Measurements from ENCODE around the gene POLG2.
"Not testable (repeated sequence)": the region's sequence is repeated elsewhere in the genome, so short reads cannot be mapped to it uniquely, and the experiment has no call there.

The POLG2 gene

DNA sequence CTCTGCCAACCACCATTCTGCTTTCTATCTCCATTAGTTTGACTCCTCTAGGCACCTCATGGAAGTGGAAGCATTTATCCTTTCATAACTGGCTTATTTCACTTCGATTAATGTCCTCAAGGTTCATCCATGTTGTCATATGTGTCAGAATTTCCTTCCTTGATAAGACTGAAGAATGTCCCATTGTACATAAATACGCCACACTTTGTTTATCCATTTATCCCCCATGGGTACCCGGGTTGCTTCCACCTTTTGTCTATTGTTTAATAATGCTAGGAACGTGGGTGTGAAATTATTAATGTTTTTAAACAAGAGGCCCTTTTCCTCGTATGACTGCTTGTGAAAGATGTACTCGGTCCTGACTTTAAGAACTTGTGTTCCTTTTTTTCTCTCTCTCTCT, 35.1 kb downstream of the POLG2 start:
- H3K27ac ChIP-seq (ENCODE audit: low read depth, low read length), result no peak overlapping the region
- H3K79me1 ChIP-seq (ENCODE audit: low read length), result no peaks in the 10 kb centered on the region
- H3K9me3 ChIP-seq (ENCODE audit: insufficient read depth, low read depth, low read length), result no peaks in the 10 kb centered on the region
- H3K4ac ChIP-seq (ENCODE audit: low read depth, low read length), result no peak overlapping the region
- no peak overlapping the region for H3K18ac ChIP-seq (ENCODE audit: low read length)
- H2AFZ ChIP-seq (ENCODE audit: insufficient read depth, low read length, poor library complexity), result no peak overlapping the region
- no peak overlapping the region for H2AK5ac ChIP-seq (ENCODE audit: low read length)
- H4K12ac ChIP-seq (ENCODE audit: low read depth, low read length), result no peak overlapping the region
- peaks cover 2 to 4% of the 10 kb centered on the region in 2 experiments for H3K4me1 ChIP-seq (ENCODE audit: control insufficient read depth in 1 of 2, insufficient read depth in 2 of 2, low read length in 2 of 2)
- H3K79me2 ChIP-seq (ENCODE audit: control insufficient read depth, insufficient read depth, low read length, poor library complexity), result no peaks in the 10 kb centered on the region
- no peaks in the 10 kb centered on the region for H3K36me3 ChIP-seq (ENCODE audit: control insufficient read depth in 1 of 2, insufficient read depth in 2 of 2, low read length in 2 of 2)
- H3K27me3 ChIP-seq (ENCODE audit: insufficient read depth, low read length), result no peaks in the 10 kb centered on the region
- H4K8ac ChIP-seq (ENCODE audit: low read depth, low read length), result no peak overlapping the region
- no peak overlapping the region for H2BK5ac ChIP-seq (ENCODE audit: low read depth, low read length, poor library complexity)
- no peak overlapping the region for H3K4me3 ChIP-seq (ENCODE audit: low read depth, low read length)
- no peak overlapping the region for H3K9ac ChIP-seq (ENCODE audit: low read length)
- no peak overlapping the region for H4K91ac ChIP-seq (ENCODE audit: low read depth, low read length)
- no peak overlapping the region for H3K4me2 ChIP-seq (ENCODE audit: low read length)
- H3K14ac ChIP-seq (ENCODE audit: low read length), result no peak overlapping the region
- no peak for DNase-seq
- no peak overlapping the region for H3K23ac ChIP-seq (ENCODE audit: low read length)
- H2BK12ac ChIP-seq (ENCODE audit: low read length), result no peak overlapping the region
- no CpG with 5 or more reads among the region's 6 CpGs for WGBS (ENCODE audit: extremely low coverage, insufficient coverage, insufficient read length)
- no peak overlapping the region for H2BK120ac ChIP-seq (ENCODE audit: insufficient read depth, low read length, poor library complexity)

DNA sequence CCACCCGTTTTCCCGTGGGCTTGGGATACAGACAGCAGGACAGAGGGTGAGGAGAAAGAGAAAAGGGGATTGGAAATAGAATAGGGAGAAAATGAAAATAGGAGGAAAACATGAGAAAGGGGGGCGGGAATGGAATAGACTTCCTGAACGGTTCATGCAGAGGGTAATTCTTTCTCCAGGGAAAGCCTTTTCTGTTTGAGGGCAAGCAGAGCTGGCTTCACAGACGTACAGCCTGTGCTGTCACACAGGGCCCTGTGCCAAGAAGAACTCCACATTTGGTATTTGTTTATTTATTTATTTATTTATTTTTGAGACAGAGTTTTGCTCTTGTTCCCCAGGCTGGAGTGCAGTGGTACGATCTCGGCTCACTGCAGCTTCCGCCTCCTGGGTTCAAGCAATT, 35.9 kb downstream of the POLG2 start:
- Histone ChIP-seq H3K79me1 (ENCODE audit: low read length) (no peaks in the 10 kb centered on the region), H3K14ac (ENCODE audit: low read length) (no peak overlapping the region), H3K79me2 (ENCODE audit: control insufficient read depth, insufficient read depth, low read length, poor library complexity) (no peaks in the 10 kb centered on the region), H3K18ac (ENCODE audit: low read length) (no peak overlapping the region), H2BK12ac (ENCODE audit: low read length) (no peak overlapping the region), H3K4me2 (ENCODE audit: low read length) (no peak overlapping the region), H4K12ac (ENCODE audit: low read depth, low read length) (no peak overlapping the region), H3K4me3 (ENCODE audit: low read depth, low read length) (no peak overlapping the region), H4K91ac (ENCODE audit: low read depth, low read length) (no peak overlapping the region), H3K23ac (ENCODE audit: low read length) (no peak overlapping the region), H3K4me1 (ENCODE audit: control insufficient read depth in 1 of 2, insufficient read depth in 2 of 2, low read length in 2 of 2) (peaks cover 0 to 2% of the 10 kb centered on the region in 2 experiments), H2BK120ac (ENCODE audit: insufficient read depth, low read length, poor library complexity) (no peak overlapping the region), H4K8ac (ENCODE audit: low read depth, low read length) (no peak overlapping the region), H3K36me3 (ENCODE audit: control insufficient read depth in 1 of 2, insufficient read depth in 2 of 2, low read length in 2 of 2) (no peaks in the 10 kb centered on the region), H3K4ac (ENCODE audit: low read depth, low read length) (no peak overlapping the region), H3K27me3 (ENCODE audit: insufficient read depth, low read length) (no peaks in the 10 kb centered on the region), H2AFZ (ENCODE audit: insufficient read depth, low read length, poor library complexity) (no peak overlapping the region), H3K27ac (ENCODE audit: low read depth, low read length) (no peak overlapping the region), H2BK5ac (ENCODE audit: low read depth, low read length, poor library complexity) (no peak overlapping the region), H3K9me3 (ENCODE audit: insufficient read depth, low read depth, low read length) (no peaks in the 10 kb centered on the region), H3K9ac (ENCODE audit: low read length) (no peak overlapping the region), H2AK5ac (ENCODE audit: low read length) (no peak overlapping the region)
- 100% methylated on average over 1 of the region's 8 CpGs for WGBS (ENCODE audit: extremely low coverage, insufficient coverage, insufficient read length)
- no peak for DNase-seq

DNA sequence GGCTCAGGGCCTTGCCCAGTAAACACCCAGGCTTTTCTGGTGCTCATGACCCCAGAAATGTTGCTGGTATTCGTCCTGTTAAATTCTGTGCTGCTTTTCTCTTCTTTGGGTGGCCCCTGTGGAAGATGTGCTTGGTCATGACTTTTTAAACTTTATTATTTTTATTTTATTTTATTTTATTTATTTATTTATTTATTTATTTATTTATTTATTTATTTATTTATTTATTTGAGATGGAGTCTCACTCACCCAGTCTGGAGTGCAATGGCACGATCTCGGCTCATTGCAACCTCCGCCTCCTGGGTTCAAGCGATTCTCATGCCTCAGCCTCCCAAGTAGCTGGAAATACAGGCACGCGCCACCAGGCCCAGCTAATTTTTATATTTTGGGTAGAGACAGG, 37.0 kb downstream of the POLG2 start:
- not testable (repeated sequence) for H3K9ac ChIP-seq (ENCODE audit: low read length); H3K79me2 ChIP-seq (ENCODE audit: control insufficient read depth, insufficient read depth, low read length, poor library complexity); H3K4me2 ChIP-seq (ENCODE audit: low read length)

DNA sequence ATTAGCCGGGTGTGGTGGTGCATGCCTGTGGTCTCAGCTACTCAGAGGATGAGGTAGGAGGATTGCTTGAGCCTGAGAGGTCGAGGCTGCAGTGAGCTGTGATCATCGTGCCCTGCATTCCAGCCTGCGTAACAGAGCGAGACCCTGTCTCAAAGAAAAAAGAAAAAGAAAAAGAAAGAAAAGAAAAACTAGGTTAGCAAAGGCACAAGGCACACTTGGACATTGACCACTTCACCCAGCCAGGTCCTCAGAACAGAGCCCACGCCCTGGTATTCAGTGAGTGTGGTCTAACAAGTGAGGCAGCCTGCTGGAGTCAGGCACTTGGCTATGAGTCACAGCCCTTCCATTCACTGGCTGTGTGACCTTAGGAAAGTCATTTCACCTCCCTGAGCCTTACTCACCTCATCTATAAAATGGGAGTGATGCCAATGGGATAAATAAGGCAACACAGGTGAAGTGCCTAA, 37.5 kb downstream of the POLG2 start:
- no peak overlapping the region for H3K14ac ChIP-seq (ENCODE audit: low read length)
- no peak overlapping the region for H3K4ac ChIP-seq (ENCODE audit: low read depth, low read length)
- no peaks in the 10 kb centered on the region for H3K79me1 ChIP-seq (ENCODE audit: low read length)
- H3K27ac ChIP-seq (ENCODE audit: low read depth, low read length), result no peak overlapping the region
- no peak overlapping the region for H3K23ac ChIP-seq (ENCODE audit: low read length)
- no peak overlapping the region for H4K91ac ChIP-seq (ENCODE audit: low read depth, low read length)
- H2BK5ac ChIP-seq (ENCODE audit: low read depth, low read length, poor library complexity), result no peak overlapping the region
- H4K12ac ChIP-seq (ENCODE audit: low read depth, low read length), result no peak overlapping the region
- no CpG with 5 or more reads among the region's 6 CpGs for WGBS (ENCODE audit: extremely low coverage, insufficient coverage, insufficient read length)
- H3K9ac ChIP-seq (ENCODE audit: low read length), result no peak overlapping the region
- no peaks in the 10 kb centered on the region for H3K79me2 ChIP-seq (ENCODE audit: control insufficient read depth, insufficient read depth, low read length, poor library complexity)
- peak; percentile 66 to 73 for DNase-seq
- H4K8ac ChIP-seq (ENCODE audit: low read depth, low read length), result no peak overlapping the region
- H2AK5ac ChIP-seq (ENCODE audit: low read length), result no peak overlapping the region
- H3K27me3 ChIP-seq (ENCODE audit: insufficient read depth, low read length), result no peaks in the 10 kb centered on the region
- H3K4me2 ChIP-seq (ENCODE audit: low read length), result no peak overlapping the region
- no peak overlapping the region for H2AFZ ChIP-seq (ENCODE audit: insufficient read depth, low read length, poor library complexity)
- peaks cover 0 to 2% of the 10 kb centered on the region in 2 experiments for H3K4me1 ChIP-seq (ENCODE audit: control insufficient read depth in 1 of 2, insufficient read depth in 2 of 2, low read length in 2 of 2)
- H3K4me3 ChIP-seq (ENCODE audit: low read depth, low read length), result no peak overlapping the region
- H3K9me3 ChIP-seq (ENCODE audit: insufficient read depth, low read depth, low read length), result no peaks in the 10 kb centered on the region
- H3K18ac ChIP-seq (ENCODE audit: low read length), result no peak overlapping the region
- no peak overlapping the region for H2BK120ac ChIP-seq (ENCODE audit: insufficient read depth, low read length, poor library complexity)
- H3K36me3 ChIP-seq (ENCODE audit: control insufficient read depth in 1 of 2, insufficient read depth in 2 of 2, low read length in 2 of 2), result no peaks in the 10 kb centered on the region
- H2BK12ac ChIP-seq (ENCODE audit: low read length), result no peak overlapping the region

More for the DNA sequence above, 37.0 kb downstream of the POLG2 start:
- H2AK5ac ChIP-seq (ENCODE audit: low read length); H3K4me3 ChIP-seq (ENCODE audit: low read depth, low read length); H3K9me3 ChIP-seq (ENCODE audit: insufficient read depth, low read depth, low read length); H3K79me1 ChIP-seq (ENCODE audit: low read length); H2AFZ ChIP-seq (ENCODE audit: insufficient read depth, low read length, poor library complexity); H4K12ac ChIP-seq (ENCODE audit: low read depth, low read length); H3K23ac ChIP-seq (ENCODE audit: low read length); H3K27me3 ChIP-seq (ENCODE audit: insufficient read depth, low read length); H3K27ac ChIP-seq (ENCODE audit: low read depth, low read length); DNase-seq; H4K91ac ChIP-seq (ENCODE audit: low read depth, low read length); H4K8ac ChIP-seq (ENCODE audit: low read depth, low read length); H2BK5ac ChIP-seq (ENCODE audit: low read depth, low read length, poor library complexity); H3K4me1 ChIP-seq (ENCODE audit: control insufficient read depth in 1 of 2, insufficient read depth in 2 of 2, low read length in 2 of 2); H3K4ac ChIP-seq (ENCODE audit: low read depth, low read length); H3K14ac ChIP-seq (ENCODE audit: low read length); H2BK12ac ChIP-seq (ENCODE audit: low read length); H3K18ac ChIP-seq (ENCODE audit: low read length); H2BK120ac ChIP-seq (ENCODE audit: insufficient read depth, low read length, poor library complexity); H3K36me3 ChIP-seq (ENCODE audit: control insufficient read depth in 1 of 2, insufficient read depth in 2 of 2, low read length in 2 of 2): not testable (repeated sequence)
- no CpG with 5 or more reads among the region's 7 CpGs for WGBS (ENCODE audit: extremely low coverage, insufficient coverage, insufficient read length)
